HepG2 (cell line): ENCODE data around the gene SFI1. TPM values are rescaled to one million over a fixed set of nuclear protein-coding genes. Genes with fewer than 3 reads are reported as not detected.

Source experiments
- ATF1 ChIP-seq: IDR thresholded peaks from 2 replicates; pipeline ENCODE4 v1.6.1; 2016; ENCODE audit warnings: mild to moderate bottlenecking, control low read depth
- BCL6 ChIP-seq: IDR thresholded peaks from 2 replicates; pipeline ENCODE4 v1.6.1; 2016; ENCODE audit warnings: missing genetic modification reagents, missing compliant biosample characterization
- FIP1L1 ChIP-seq: fragments of 200-400 bp; formaldehyde crosslinking; IDR thresholded peaks from 2 replicates; pipeline ENCODE4 v1.6.1; 2018; ENCODE audit warnings: low read depth, mild to moderate bottlenecking, low read length, moderate library complexity, borderline replicate concordance; ENCODE audit not compliant: insufficient read depth
- HCFC1 ChIP-seq: fragments of 150-350 bp; IDR thresholded peaks from 2 replicates; pipeline ENCODE4 v1.6.1; 2014; ENCODE audit warnings: low read depth, low read length
- HIVEP1 ChIP-seq: sonication (generic); formaldehyde crosslinking; IDR thresholded peaks from 2 replicates; pipeline ENCODE4 v1.4.0; 2020; ENCODE audit warnings: mild to moderate bottlenecking, missing genetic modification reagents
- MED13 ChIP-seq: sonication (generic); formaldehyde crosslinking; IDR thresholded peaks from 2 replicates; pipeline ENCODE4 v1.5.0; 2020; ENCODE audit warnings: missing genetic modification reagents
- MTA1 ChIP-seq: sonication (generic); formaldehyde crosslinking; IDR thresholded peaks from 2 replicates; pipeline ENCODE4 v1.4.0; 2020; ENCODE audit warnings: missing genetic modification reagents, mild to moderate bottlenecking, borderline replicate concordance
- NCOR1 ChIP-seq: fragments of 200-600 bp; sonication (generic); IDR thresholded peaks from 2 replicates; pipeline ENCODE4 v1.7.0; 2017; ENCODE audit warnings: antibody characterized with exemption, low read length, borderline replicate concordance
- RAD51 ChIP-seq: fragments of 450-650 bp; IDR thresholded peaks from 2 replicates; pipeline ENCODE4 v1.6.1; 2016; ENCODE audit warnings: borderline replicate concordance
- SNRNP70 ChIP-seq: fragments of 200-400 bp; formaldehyde crosslinking; IDR thresholded peaks from 2 replicates; pipeline ENCODE4 v1.6.1; 2017; ENCODE audit warnings: mild to moderate bottlenecking, low read depth, low read length, moderate library complexity
- TP53 ChIP-seq: sonication (generic); formaldehyde crosslinking; conservative IDR thresholded peaks from 2 replicates; pipeline ENCODE4 v1.4.0; 2020; ENCODE audit warnings: missing genetic modification reagents
- XRCC5 ChIP-seq: fragments of 200-400 bp; formaldehyde crosslinking; optimal IDR thresholded peaks from 2 replicates; pipeline ENCODE3; 2017; ENCODE audit warnings: mild to moderate bottlenecking, low read length
- ZNF264 ChIP-seq: sonication (generic); formaldehyde crosslinking; IDR thresholded peaks from 2 replicates; pipeline ENCODE4 v1.4.0; 2020; ENCODE audit warnings: missing genetic modification reagents
- ZNF333 ChIP-seq: sonication (generic); formaldehyde crosslinking; IDR thresholded peaks from 2 replicates; pipeline ENCODE4 v1.4.0; 2020; ENCODE audit warnings: mild to moderate bottlenecking, missing genetic modification reagents, borderline replicate concordance
- ZNF709 ChIP-seq: sonication (generic); formaldehyde crosslinking; IDR thresholded peaks from 2 replicates; pipeline ENCODE4 v1.5.0; 2020; ENCODE audit warnings: mild to moderate bottlenecking, missing genetic modification reagents
- ZNF891 ChIP-seq: sonication (generic); formaldehyde crosslinking; IDR thresholded peaks from 2 replicates; pipeline ENCODE4 v1.5.0; 2020; ENCODE audit warnings: mild to moderate bottlenecking, missing genetic modification reagents
- polyA plus RNA-seq, 8 experiments: library from polyadenylated mRNA; depleted of rRNA in 3 of 8; stranded (reverse) in 7 of 8; unstranded in 1 of 8; fragments of >200 nt; fragmentation: Illumina TruSeq in 4 of 8; extraction: Trizol in 4 of 8; gene quantifications; 2 replicates each; pipeline versions ENCODE4 v1.2.1 to v1.2.3, GENCODE V29; 2011 to 2016; ENCODE audit warnings: low read depth in 4 of 8, missing spikeins in 1 of 8, mixed read lengths in 1 of 8; ENCODE audit not compliant: insufficient read depth in 1 of 8
- total RNA-seq, 5 experiments: library from RNA; depleted of rRNA; stranded (reverse); fragments of >200 nt; fragmentation: Illumina TruSeq; extraction: Trizol; gene quantifications; 2 replicates each; pipeline ENCODE4 v1.2.3, GENCODE V29; 2016; ENCODE audit warnings: low read depth in 1 of 5
- TF ChIP-seq, protein P1 (sequence below): sonication (generic); formaldehyde crosslinking; conservative IDR thresholded peaks from 2 replicates; pipeline ENCODE4 v1.4.0; 2020; ENCODE audit warnings: missing genetic modification reagents
- TF ChIP-seq, protein P2 (sequence below): sonication (generic); formaldehyde crosslinking; IDR thresholded peaks from 2 replicates; pipeline ENCODE4 v1.5.1; 2020; ENCODE audit warnings: mild to moderate bottlenecking, missing genetic modification reagents, borderline replicate concordance
- TF ChIP-seq, protein P3 (sequence below): sonication (generic); formaldehyde crosslinking; IDR thresholded peaks from 2 replicates; pipeline ENCODE4 v1.5.1; 2020; ENCODE audit warnings: missing genetic modification reagents, mild to moderate bottlenecking, borderline replicate concordance
- TF ChIP-seq, protein P4 (sequence below): sonication (generic); formaldehyde crosslinking; IDR thresholded peaks from 2 replicates; pipeline ENCODE4 v1.4.0; 2020; ENCODE audit warnings: mild to moderate bottlenecking, missing genetic modification reagents

Gene SFI1
- total and polyA plus RNA-seq, 2 of the 13 experiments (the other 11 are each of a cell fraction or from before 2014, with no cell fraction given): 20.5 to 40.1 TPM

DNA sequence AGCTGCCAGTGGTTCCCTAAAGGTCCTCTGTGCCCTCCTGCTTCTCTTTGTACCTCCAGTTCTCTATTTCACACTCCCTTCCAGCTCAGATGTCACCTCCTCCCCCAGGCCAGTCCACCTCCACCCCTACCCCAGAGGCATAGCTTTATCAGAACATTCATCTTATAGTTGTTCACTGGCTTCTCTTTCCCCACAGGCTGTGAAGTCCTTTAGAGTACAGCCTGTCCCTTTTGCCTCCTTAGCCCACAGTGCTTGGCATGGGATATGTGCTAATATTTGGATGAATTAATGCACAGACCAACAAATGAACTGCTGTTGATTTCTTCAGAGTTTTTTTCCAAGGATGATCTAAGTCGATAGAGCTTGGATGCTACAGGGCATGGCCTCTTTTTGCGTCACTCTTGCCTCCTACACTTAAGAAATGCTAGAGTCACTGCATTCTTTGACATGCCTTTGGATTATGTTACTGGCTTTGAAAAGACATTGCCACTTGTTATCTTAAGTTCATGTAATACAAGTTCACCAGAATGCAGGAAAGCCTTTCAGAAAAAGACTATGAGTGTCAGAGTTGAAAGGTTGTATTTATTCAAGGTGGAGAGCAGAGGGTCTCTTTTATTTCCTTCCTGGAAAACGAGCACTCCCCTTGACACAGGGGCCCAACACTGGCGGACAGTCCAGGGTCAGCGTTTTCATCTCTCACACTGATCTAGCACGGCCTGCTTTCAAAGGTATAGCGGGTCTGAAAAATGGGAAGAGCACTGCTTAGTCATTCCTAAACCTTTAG is 90.0 kb downstream of the SFI1 start (continued):
- TF ChIP-seq SNRNP70 (no peak), FIP1L1 (no peak), HIVEP1 (no peak), XRCC5 (no peak), MED13 (CRISPR knock-in tag) (no peak), ZNF891 (no peak), ZNF709 (CRISPR knock-in tag) (no peak), ATF1 (CRISPR knock-in tag) (peak; percentile 81), ZNF333 (CRISPR knock-in tag) (no peak), NCOR1 (peak; percentile 77; the same call in 1 of the 2 replicates), RAD51 (no peak), TP53 (CRISPR knock-in tag) (no peak), BCL6 (peak; percentile 98), HCFC1 (no peak), MTA1 (CRISPR knock-in tag) (no peak; the same call in 1 of the 2 replicates), ZNF264 (CRISPR knock-in tag) (peak; percentile 27; the same call in 1 of the 2 replicates)
- TF ChIP-seq, protein P1, sequence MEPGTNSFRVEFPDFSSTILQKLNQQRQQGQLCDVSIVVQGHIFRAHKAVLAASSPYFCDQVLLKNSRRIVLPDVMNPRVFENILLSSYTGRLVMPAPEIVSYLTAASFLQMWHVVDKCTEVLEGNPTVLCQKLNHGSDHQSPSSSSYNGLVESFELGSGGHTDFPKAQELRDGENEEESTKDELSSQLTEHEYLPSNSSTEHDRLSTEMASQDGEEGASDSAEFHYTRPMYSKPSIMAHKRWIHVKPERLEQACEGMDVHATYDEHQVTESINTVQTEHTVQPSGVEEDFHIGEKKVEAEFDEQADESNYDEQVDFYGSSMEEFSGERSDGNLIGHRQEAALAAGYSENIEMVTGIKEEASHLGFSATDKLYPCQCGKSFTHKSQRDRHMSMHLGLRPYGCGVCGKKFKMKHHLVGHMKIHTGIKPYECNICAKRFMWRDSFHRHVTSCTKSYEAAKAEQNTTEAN (CRISPR knock-in tag): peak; percentile 80
- TF ChIP-seq, protein P2, sequence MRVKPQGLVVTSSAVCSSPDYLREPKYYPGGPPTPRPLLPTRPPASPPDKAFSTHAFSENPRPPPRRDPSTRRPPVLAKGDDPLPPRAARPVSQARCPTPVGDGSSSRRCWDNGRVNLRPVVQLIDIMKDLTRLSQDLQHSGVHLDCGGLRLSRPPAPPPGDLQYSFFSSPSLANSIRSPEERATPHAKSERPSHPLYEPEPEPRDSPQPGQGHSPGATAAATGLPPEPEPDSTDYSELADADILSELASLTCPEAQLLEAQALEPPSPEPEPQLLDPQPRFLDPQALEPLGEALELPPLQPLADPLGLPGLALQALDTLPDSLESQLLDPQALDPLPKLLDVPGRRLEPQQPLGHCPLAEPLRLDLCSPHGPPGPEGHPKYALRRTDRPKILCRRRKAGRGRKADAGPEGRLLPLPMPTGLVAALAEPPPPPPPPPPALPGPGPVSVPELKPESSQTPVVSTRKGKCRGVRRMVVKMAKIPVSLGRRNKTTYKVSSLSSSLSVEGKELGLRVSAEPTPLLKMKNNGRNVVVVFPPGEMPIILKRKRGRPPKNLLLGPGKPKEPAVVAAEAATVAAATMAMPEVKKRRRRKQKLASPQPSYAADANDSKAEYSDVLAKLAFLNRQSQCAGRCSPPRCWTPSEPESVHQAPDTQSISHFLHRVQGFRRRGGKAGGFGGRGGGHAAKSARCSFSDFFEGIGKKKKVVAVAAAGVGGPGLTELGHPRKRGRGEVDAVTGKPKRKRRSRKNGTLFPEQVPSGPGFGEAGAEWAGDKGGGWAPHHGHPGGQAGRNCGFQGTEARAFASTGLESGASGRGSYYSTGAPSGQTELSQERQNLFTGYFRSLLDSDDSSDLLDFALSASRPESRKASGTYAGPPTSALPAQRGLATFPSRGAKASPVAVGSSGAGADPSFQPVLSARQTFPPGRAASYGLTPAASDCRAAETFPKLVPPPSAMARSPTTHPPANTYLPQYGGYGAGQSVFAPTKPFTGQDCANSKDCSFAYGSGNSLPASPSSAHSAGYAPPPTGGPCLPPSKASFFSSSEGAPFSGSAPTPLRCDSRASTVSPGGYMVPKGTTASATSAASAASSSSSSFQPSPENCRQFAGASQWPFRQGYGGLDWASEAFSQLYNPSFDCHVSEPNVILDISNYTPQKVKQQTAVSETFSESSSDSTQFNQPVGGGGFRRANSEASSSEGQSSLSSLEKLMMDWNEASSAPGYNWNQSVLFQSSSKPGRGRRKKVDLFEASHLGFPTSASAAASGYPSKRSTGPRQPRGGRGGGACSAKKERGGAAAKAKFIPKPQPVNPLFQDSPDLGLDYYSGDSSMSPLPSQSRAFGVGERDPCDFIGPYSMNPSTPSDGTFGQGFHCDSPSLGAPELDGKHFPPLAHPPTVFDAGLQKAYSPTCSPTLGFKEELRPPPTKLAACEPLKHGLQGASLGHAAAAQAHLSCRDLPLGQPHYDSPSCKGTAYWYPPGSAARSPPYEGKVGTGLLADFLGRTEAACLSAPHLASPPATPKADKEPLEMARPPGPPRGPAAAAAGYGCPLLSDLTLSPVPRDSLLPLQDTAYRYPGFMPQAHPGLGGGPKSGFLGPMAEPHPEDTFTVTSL (CRISPR knock-in tag): peak; percentile 92; the same call in 1 of the 2 replicates
- TF ChIP-seq, protein P3, sequence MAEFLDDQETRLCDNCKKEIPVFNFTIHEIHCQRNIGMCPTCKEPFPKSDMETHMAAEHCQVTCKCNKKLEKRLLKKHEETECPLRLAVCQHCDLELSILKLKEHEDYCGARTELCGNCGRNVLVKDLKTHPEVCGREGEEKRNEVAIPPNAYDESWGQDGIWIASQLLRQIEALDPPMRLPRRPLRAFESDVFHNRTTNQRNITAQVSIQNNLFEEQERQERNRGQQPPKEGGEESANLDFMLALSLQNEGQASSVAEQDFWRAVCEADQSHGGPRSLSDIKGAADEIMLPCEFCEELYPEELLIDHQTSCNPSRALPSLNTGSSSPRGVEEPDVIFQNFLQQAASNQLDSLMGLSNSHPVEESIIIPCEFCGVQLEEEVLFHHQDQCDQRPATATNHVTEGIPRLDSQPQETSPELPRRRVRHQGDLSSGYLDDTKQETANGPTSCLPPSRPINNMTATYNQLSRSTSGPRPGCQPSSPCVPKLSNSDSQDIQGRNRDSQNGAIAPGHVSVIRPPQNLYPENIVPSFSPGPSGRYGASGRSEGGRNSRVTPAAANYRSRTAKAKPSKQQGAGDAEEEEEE (CRISPR knock-in tag): no peak
- TF ChIP-seq, protein P4, sequence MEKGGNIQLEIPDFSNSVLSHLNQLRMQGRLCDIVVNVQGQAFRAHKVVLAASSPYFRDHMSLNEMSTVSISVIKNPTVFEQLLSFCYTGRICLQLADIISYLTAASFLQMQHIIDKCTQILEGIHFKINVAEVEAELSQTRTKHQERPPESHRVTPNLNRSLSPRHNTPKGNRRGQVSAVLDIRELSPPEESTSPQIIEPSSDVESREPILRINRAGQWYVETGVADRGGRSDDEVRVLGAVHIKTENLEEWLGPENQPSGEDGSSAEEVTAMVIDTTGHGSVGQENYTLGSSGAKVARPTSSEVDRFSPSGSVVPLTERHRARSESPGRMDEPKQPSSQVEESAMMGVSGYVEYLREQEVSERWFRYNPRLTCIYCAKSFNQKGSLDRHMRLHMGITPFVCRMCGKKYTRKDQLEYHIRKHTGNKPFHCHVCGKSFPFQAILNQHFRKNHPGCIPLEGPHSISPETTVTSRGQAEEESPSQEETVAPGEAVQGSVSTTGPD (CRISPR knock-in tag): no peak
